Thymus (tissue), 14 donors: Measurements from ENCODE around the gene CLEC4F. TPM values are rescaled to one million over a fixed set of nuclear protein-coding genes. Genes with fewer than 3 reads are reported as not detected.

Experiments used
- DNase-seq, 9 donors: peaks; one replicate each; pipeline ENCODE4 v3.0.0-alpha.2; 2013; ENCODE audit warnings: low spot score in 9 of 9, low read depth in 6 of 9, missing footprints in 1 of 9
- H3K27ac ChIP-seq, 2 donors: one replicate each; pipeline ENCODE4 v1.5.1; 2013; ENCODE audit warnings: control low read depth in 1 of 2, low read depth in 1 of 2, low read length in 1 of 2, mild to moderate bottlenecking in 1 of 2, moderate library complexity in 1 of 2
- H3K27me3 ChIP-seq, 2 donors: one replicate each; pipeline ENCODE4 v1.5.1; 2013; ENCODE audit warnings: low read length in 1 of 2; ENCODE audit not compliant: control insufficient read depth in 2 of 2, insufficient read depth in 1 of 2
- H3K36me3 ChIP-seq, 2 donors: one replicate each; pipeline ENCODE4 v1.5.1; 2013; ENCODE audit warnings: low read length in 1 of 2, mild to moderate bottlenecking in 1 of 2, moderate library complexity in 1 of 2; ENCODE audit not compliant: control insufficient read depth in 2 of 2, insufficient read depth in 2 of 2
- H3K4me1 ChIP-seq, 2 donors: one replicate each; pipeline ENCODE4 v1.5.1; 2013; ENCODE audit warnings: low read length in 2 of 2; ENCODE audit not compliant: control insufficient read depth in 2 of 2, insufficient read depth in 2 of 2
- H3K4me3 ChIP-seq, 2 donors: one replicate each; pipeline ENCODE4 v1.5.1; 2013; ENCODE audit warnings: low read length in 2 of 2, control low read depth in 1 of 2, mild to moderate bottlenecking in 1 of 2
- H3K9me3 ChIP-seq, 2 donors: one replicate each; pipeline ENCODE4 v1.5.1; 2013; ENCODE audit warnings: low read length in 1 of 2, mild to moderate bottlenecking in 1 of 2; ENCODE audit not compliant: control insufficient read depth in 2 of 2, insufficient read depth in 1 of 2
- WGBS: extraction: QIAGEN DNeasy Blood & Tissue Kit; methylation state at CpG from one replicate; pipeline ENCODE4 v1.1.7; 2013; 5-methylcytosine and 5-hydroxymethylcytosine counted together
- long read RNA-seq, 10 donors: transcript quantifications; one replicate each; lab custom pipeline, GENCODE V29; 2026
- polyA plus RNA-seq: library from polyadenylated mRNA; stranded (reverse); fragments of 200-250 nt; gene quantifications from one replicate; pipeline ENCODE4 v1.2.3, GENCODE V29; 2013
- total RNA-seq: library from RNA; stranded (reverse); fragments of 120-200 nt; gene quantifications from one replicate; pipeline ENCODE4 v1.2.4, GENCODE V29; 2013
- donor health status: healthy.

Gene CLEC4F, protein sequence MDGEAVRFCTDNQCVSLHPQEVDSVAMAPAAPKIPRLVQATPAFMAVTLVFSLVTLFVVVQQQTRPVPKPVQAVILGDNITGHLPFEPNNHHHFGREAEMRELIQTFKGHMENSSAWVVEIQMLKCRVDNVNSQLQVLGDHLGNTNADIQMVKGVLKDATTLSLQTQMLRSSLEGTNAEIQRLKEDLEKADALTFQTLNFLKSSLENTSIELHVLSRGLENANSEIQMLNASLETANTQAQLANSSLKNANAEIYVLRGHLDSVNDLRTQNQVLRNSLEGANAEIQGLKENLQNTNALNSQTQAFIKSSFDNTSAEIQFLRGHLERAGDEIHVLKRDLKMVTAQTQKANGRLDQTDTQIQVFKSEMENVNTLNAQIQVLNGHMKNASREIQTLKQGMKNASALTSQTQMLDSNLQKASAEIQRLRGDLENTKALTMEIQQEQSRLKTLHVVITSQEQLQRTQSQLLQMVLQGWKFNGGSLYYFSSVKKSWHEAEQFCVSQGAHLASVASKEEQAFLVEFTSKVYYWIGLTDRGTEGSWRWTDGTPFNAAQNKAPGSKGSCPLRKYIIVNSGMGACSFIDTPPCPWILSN
- 0.09 TPM for total RNA-seq
- polyA plus RNA-seq = 0.25 TPM
- long read RNA-seq, donor 1 = 0 reads
- long read RNA-seq, donor 2 = 0 reads
- long read RNA-seq, donor 3 = 0 reads
- long read RNA-seq, donor 4 = 0 reads
- long read RNA-seq, donor 5 = 0 reads
- long read RNA-seq, donor 6 = 0 reads
- long read RNA-seq, donor 7 = 0 reads
- long read RNA-seq, donor 8 = 0 reads
- long read RNA-seq, donor 9 = 0 reads
- long read RNA-seq, donor 10 = 0 reads

DNA sequence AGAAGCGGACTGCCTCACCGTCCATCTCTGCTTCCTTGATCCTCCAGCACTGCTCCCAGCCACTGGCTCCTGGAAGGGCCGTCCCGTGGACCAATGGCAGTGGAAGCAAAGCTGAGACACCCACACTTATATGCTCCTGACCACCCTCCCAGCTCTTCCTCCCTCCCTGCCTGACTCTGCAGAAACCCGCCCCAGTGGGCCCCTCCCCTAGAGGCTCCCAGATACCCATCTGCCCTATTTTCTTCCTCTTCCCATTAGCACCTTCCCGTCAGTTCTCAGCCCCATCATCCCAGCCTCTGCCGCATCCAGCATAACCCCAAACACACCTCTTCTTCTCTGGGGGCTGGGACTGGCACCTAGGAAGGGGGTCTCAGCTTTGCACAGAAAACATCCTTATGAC lies at the start of gene CLEC4F:
CLEC4F (minus strand) TSS at position 101 of the 400 bp plus-strand sequence; CDS start at position 25, 76 bp downstream.
- Histone ChIP-seq H3K9me3 (no peaks in the 10 kb centered on the region), H3K36me3 (no peaks in the 10 kb centered on the region), H3K27ac (no peak within 1 kb of the TSS), H3K4me1 (no peaks in the 10 kb centered on the region), H3K4me3 (no peak within 1 kb of the TSS), H3K27me3 (peaks cover 0 to 12% of the 10 kb centered on the region in 2 donors)
- WGBS = 91% methylated on average over 7 of the region's 7 CpGs
- DNase-seq = no peak

GRCh38 chr2:70868970-70869369 lies 48.6 kb upstream of the CLEC4F start:
- Histone ChIP-seq H3K27ac (no peak overlapping the region), H3K27me3 (peaks cover 6 to 63% of the 10 kb centered on the region in 2 donors)
- 79% methylated on average over 1 of the region's 1 CpG for WGBS

DNA sequence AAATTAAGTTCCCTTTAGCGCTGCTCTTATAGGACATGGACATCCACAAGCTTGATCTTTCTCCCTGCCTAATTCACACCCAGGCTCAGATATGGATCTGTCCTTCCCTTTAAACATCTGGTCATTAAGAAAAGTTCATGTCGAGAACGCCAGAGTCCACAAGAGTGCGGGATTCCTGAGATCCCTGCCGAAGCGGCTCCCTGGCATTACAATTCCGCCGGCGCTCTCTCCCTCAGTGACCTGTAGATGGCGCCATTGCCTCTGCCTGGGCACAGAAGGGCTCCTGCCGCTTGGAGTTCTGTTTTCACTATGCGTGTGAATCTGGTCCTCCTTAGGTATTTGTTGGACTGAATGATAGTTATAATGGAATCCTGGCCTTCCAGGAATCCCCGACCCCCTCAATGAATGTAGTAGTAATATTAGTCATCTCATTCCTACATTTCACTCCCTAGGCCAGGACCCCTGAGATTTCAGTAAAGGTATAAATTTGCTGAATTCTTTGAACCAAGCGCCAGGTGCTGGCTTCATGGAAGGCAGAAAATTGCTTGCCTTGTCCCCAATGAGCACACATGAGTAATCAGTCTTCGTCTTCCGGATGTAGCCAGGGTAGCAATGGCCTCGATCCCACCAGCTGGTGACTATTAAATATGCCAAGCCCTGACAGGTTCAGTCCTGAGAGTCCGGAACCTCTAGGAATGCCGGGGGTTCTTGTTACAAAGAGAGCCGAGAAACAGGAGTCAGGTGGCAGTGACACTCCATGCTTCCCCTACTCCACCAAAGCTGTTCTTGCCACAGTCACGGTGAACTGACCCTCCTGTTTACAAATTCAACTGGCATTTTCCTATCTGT lies 41.6 kb upstream of the CLEC4F start:
- Histone ChIP-seq H3K4me3 (no peak overlapping the region), H3K4me1 (no peaks in the 10 kb centered on the region), H3K9me3 (no peaks in the 10 kb centered on the region), H3K27ac (no peak overlapping the region), H3K27me3 (peaks cover 0 to 57% of the 10 kb centered on the region in 2 donors), H3K36me3 (no peaks in the 10 kb centered on the region)
- 33% methylated on average over 21 of the region's 21 CpGs for WGBS
- peak in 7 of 9 donors; percentile 17 to 60 (median 31) for DNase-seq

More at GRCh38 chr2:70868970-70869369, 48.6 kb upstream of the CLEC4F start:
- DNase-seq = no peak
- no peaks in the 10 kb centered on the region for H3K9me3 ChIP-seq
- no peaks in the 10 kb centered on the region for H3K4me1 ChIP-seq
- no peaks in the 10 kb centered on the region for H3K36me3 ChIP-seq
- no peak overlapping the region for H3K4me3 ChIP-seq

GRCh38 chr2:70855667-70856066 lies 35.3 kb upstream of the CLEC4F start:
- Histone ChIP-seq H3K36me3 (no peaks in the 10 kb centered on the region), H3K27me3 (peaks cover 0 to 11% of the 10 kb centered on the region in 2 donors), H3K9me3 (no peaks in the 10 kb centered on the region), H3K4me3 (no peak overlapping the region), H3K4me1 (peaks cover 0 to 4% of the 10 kb centered on the region in 2 donors), H3K27ac (no peak overlapping the region)
- WGBS = 91% methylated on average over 1 of the region's 1 CpG
- no peak for DNase-seq

DNA sequence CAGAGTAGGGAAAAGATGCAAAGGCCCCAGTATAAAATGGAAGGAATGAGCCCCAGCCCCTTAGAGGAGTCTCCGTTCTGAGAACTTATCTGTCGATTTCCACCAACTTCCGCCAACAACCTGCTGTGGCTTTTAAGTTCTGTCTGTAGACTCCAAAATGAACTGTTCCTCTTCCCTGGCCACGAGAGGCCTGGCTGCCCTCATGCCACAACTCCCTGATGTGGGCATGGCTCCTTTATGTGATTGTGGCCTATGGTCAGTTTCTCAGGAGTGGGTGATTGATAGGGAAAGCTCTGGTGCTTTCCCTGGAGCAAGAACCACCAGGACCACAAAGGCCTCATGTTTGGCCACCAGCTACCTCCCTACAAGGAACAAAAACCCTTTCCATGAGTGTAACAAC lies 34.0 kb upstream of the CLEC4F start:
- Histone ChIP-seq H3K9me3 (no peaks in the 10 kb centered on the region), H3K27me3 (peaks cover 0 to 4% of the 10 kb centered on the region in 2 donors), H3K27ac (no peak overlapping the region), H3K36me3 (no peaks in the 10 kb centered on the region), H3K4me1 (peaks cover 0 to 4% of the 10 kb centered on the region in 2 donors), H3K4me3 (no peak overlapping the region)
- WGBS = 84% methylated on average over 4 of the region's 4 CpGs
- no peak for DNase-seq

GRCh38 chr2:70852824-70853223 lies 32.4 kb upstream of the CLEC4F start:
- Histone ChIP-seq H3K9me3 (no peaks in the 10 kb centered on the region), H3K27me3 (no peaks in the 10 kb centered on the region), H3K27ac (no peak overlapping the region), H3K4me3 (no peak overlapping the region), H3K4me1 (peaks cover 0 to 4% of the 10 kb centered on the region in 2 donors), H3K36me3 (no peaks in the 10 kb centered on the region)
- 92% methylated on average over 1 of the region's 1 CpG for whole genome bisulfite sequencing
- DNase-seq = no peak

GRCh38 chr2:70851704-70852103 lies 31.3 kb upstream of the CLEC4F start:
- Histone ChIP-seq H3K36me3 (no peaks in the 10 kb centered on the region), H3K4me3 (no peak overlapping the region), H3K9me3 (no peaks in the 10 kb centered on the region), H3K4me1 (peaks cover 0 to 4% of the 10 kb centered on the region in 2 donors), H3K27me3 (no peaks in the 10 kb centered on the region), H3K27ac (no peak overlapping the region)
- WGBS = 31% methylated on average over 4 of the region's 4 CpGs
- peak in 5 of 9 donors; percentile 7 to 51 (median 18) for DNase-seq

DNA sequence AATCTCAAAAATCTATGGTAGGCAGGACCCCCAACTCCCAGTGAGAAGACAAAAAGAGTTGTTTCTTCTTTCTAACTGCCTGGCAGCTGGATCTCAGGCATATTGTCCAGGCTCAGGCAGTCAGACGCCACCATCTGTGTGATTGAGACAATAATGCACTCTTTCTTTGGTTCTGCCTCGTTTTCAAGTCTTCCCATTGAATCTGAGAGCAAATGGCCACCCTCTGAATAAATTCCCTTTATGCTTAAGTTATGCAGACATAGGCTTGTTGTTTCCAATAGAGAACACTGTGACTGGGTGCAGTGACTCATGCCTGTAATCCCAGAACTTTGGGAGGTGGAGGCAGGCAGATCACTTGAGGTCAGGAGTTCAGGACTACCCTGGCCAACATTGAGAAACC lies 30.5 kb upstream of the CLEC4F start:
- WGBS = 77% methylated on average over 2 of the region's 2 CpGs
- peaks cover 0 to 4% of the 10 kb centered on the region in 2 donors for H3K4me1 ChIP-seq
- no peak overlapping the region for H3K4me3 ChIP-seq
- H3K36me3 ChIP-seq = no peaks in the 10 kb centered on the region
- DNase-seq = no peak
- no peak overlapping the region for H3K27ac ChIP-seq
- no peaks in the 10 kb centered on the region for H3K9me3 ChIP-seq
- H3K27me3 ChIP-seq = no peaks in the 10 kb centered on the region
